Endodermal cell (in vitro differentiated cells): Measurements from ENCODE around the gene CFAP20. TPM values are rescaled to one million over a fixed set of nuclear protein-coding genes. Genes with fewer than 3 reads are reported as not detected.

Source experiments
- DNase-seq: peaks from one replicate; pipeline ENCODE4 v3.0.0-alpha.2; 2017
- H3K27ac ChIP-seq: 2 replicates; pipeline ENCODE4 v1.5.1; 2013; ENCODE audit warnings: mild to moderate bottlenecking, low read depth, low read length, moderate library complexity
- H3K27me3 ChIP-seq: 2 replicates; pipeline ENCODE4 v1.6.1; 2013; ENCODE audit warnings: mild to moderate bottlenecking, low read length, moderate library complexity; ENCODE audit not compliant: insufficient read depth, control insufficient read depth, poor library complexity, severe bottlenecking
- H3K36me3 ChIP-seq: 2 replicates; pipeline ENCODE4 v1.7.0; 2013; ENCODE audit warnings: mild to moderate bottlenecking, low read length, moderate library complexity; ENCODE audit not compliant: control insufficient read depth, insufficient read depth
- H3K4me1 ChIP-seq: one replicate; pipeline ENCODE4 v1.7.0; 2013; ENCODE audit warnings: low read length; ENCODE audit not compliant: control insufficient read depth, insufficient read depth
- H3K4me3 ChIP-seq: 2 replicates; pipeline ENCODE4 v1.5.1; 2013; ENCODE audit warnings: mild to moderate bottlenecking, low read length, moderate library complexity
- H3K9ac ChIP-seq: 2 replicates; pipeline ENCODE4 v1.6.1; 2013; ENCODE audit warnings: mild to moderate bottlenecking, low read length, moderate library complexity; ENCODE audit not compliant: poor library complexity, severe bottlenecking; ENCODE audit errors: extremely low read depth
- H3K9me3 ChIP-seq: 2 replicates; pipeline ENCODE4 v1.6.1; 2013; ENCODE audit warnings: mild to moderate bottlenecking, low read length, moderate library complexity; ENCODE audit not compliant: control insufficient read depth
- H3K27ac Mint-ChIP-seq: 2 replicates; pipeline ENCODE4 v1.8.0; 2020; ENCODE audit warnings: mixed read lengths
- H3K27me3 Mint-ChIP-seq: 2 replicates; pipeline ENCODE4 v1.8.0; 2021; ENCODE audit warnings: mild to moderate bottlenecking, mixed read lengths; ENCODE audit not compliant: insufficient read depth
- H3K36me3 Mint-ChIP-seq: 2 replicates; pipeline ENCODE4 v1.8.0; 2020; ENCODE audit warnings: low read depth, mixed read lengths
- H3K4me1 Mint-ChIP-seq: 2 replicates; pipeline ENCODE4 v1.8.0; 2020; ENCODE audit warnings: mixed read lengths
- H3K4me3 Mint-ChIP-seq: 2 replicates; pipeline ENCODE4 v1.8.0; 2020; ENCODE audit warnings: mild to moderate bottlenecking, moderate library complexity, mixed read lengths
- H3K9me3 Mint-ChIP-seq: 2 replicates; pipeline ENCODE4 v1.8.0; 2020; ENCODE audit warnings: mild to moderate bottlenecking, mixed read lengths
- CTCF ChIP-seq: fragments of 200-600 bp; sonication (generic); conservative IDR thresholded peaks from 2 replicates; pipeline ENCODE4 v1.5.0; 2021; ENCODE audit warnings: antibody characterized with exemption, mild to moderate bottlenecking
- WGBS, 2 experiments: methylation state at CpG; one replicate each; pipeline versions ENCODE4 v1.1.5 to v1.1.7; 2013; ENCODE audit warnings: missing lambda C conversion rate in 2 of 2, mixed read lengths in 1 of 2; ENCODE audit not compliant: insufficient coverage in 1 of 2, insufficient read length in 1 of 2; 5-methylcytosine and 5-hydroxymethylcytosine counted together
- total RNA-seq, 2 donors: library from RNA; stranded (reverse); fragmentation: NEBNext Ultra II Directional in 1 of 2; extraction: Animal tissue kit (Norgen Biotek cat#: 25700) in 1 of 2; gene quantifications; 2 replicates in 1 of 2; 3 replicates in 1 of 2; pipeline ENCODE4 v1.2.1, GENCODE V29; 2021

The CFAP20 gene
- total RNA-seq, 2 donors from 2014 or later, result 55.2 to 57.2 TPM

- H3K27me3 Mint-ChIP-seq, result no peaks in the 10 kb centered on the region
- Histone ChIP-seq H3K9me3 (peaks cover 6% of the 10 kb centered on the region), H3K4me3 (no peak overlapping the region), H3K36me3 (peaks cover 44% of the 10 kb centered on the region), H3K9ac (no peak overlapping the region), H3K4me1 (no peaks in the 10 kb centered on the region), H3K27me3 (no peaks in the 10 kb centered on the region), H3K27ac (no peak overlapping the region)
- no peaks in the 10 kb centered on the region for H3K9me3 Mint-ChIP-seq
- 97% methylated on average over 23 of the region's 23 CpGs for WGBS, 2 experiments
- H3K4me3 Mint-ChIP-seq, result no peak overlapping the region
- no peaks in the 10 kb centered on the region for H3K4me1 Mint-ChIP-seq
- H3K27ac Mint-ChIP-seq, result no peak overlapping the region
- H3K36me3 Mint-ChIP-seq, result peaks cover 44% of the 10 kb centered on the region
- DNase-seq, result no peak
- no peak for TF ChIP-seq CTCF
Observed at GRCh38 chr16:58114827-58115825, 14.1 kb downstream of the CFAP20 start.

GRCh38 chr16:58111302-58111627 lies 17.9 kb downstream of the CFAP20 start:
- no peak overlapping the region for H3K27ac Mint-ChIP-seq

More at GRCh38 chr16:58111302-58111627, 17.9 kb downstream of the CFAP20 start:
- 95 to 100% methylated on average over 2 to 3 of the region's 3 CpGs for WGBS, 2 experiments
- DNase-seq, result no peak
- no peaks in the 10 kb centered on the region for H3K4me1 ChIP-seq
- Mint-ChIP-seq H3K27me3 (no peaks in the 10 kb centered on the region), H3K36me3 (peaks cover 37% of the 10 kb centered on the region), H3K9me3 (no peaks in the 10 kb centered on the region), H3K4me1 (peaks cover 7% of the 10 kb centered on the region), H3K4me3 (no peak overlapping the region)
- H3K36me3 ChIP-seq, result peaks cover 38% of the 10 kb centered on the region
- no peaks in the 10 kb centered on the region for H3K27me3 ChIP-seq
- H3K27ac ChIP-seq, result peak overlapping the region; percentile 2
- H3K4me3 ChIP-seq, result no peak overlapping the region
- H3K9me3 ChIP-seq, result peaks cover 6% of the 10 kb centered on the region
- no peak for TF ChIP-seq CTCF
- H3K9ac ChIP-seq, result no peak overlapping the region
